Subcutaneous abdominal adipose tissue (tissue), 5 donors: ENCODE data around the gene BRMS1.
"Not testable (repeated sequence)": the region's sequence is repeated elsewhere in the genome, so short reads cannot be mapped to it uniquely, and the experiment has no call there.

ENCODE experiments used
- H3K27ac ChIP-seq: one replicate; pipeline ENCODE4 v1.7.0; 2013; ENCODE audit warnings: low read depth, mild to moderate bottlenecking, inconsistent platforms, low read length, moderate library complexity
- H3K27me3 ChIP-seq, 5 donors: one replicate each; pipeline ENCODE4 v1.7.0; 2013; ENCODE audit warnings: low read length in 5 of 5, inconsistent platforms in 1 of 5; ENCODE audit not compliant: control insufficient read depth in 5 of 5, insufficient read depth in 4 of 5
- H3K36me3 ChIP-seq, 5 donors: one replicate each; pipeline ENCODE4 v1.7.0; 2013; ENCODE audit warnings: low read length in 5 of 5; ENCODE audit not compliant: control insufficient read depth in 5 of 5, insufficient read depth in 5 of 5
- H3K4me1 ChIP-seq, 5 donors: one replicate each; pipeline ENCODE4 v1.7.0; 2013; ENCODE audit warnings: low read length in 5 of 5, mild to moderate bottlenecking in 3 of 5, moderate library complexity in 1 of 5; ENCODE audit not compliant: control insufficient read depth in 5 of 5, insufficient read depth in 5 of 5
- H3K4me3 ChIP-seq, 5 donors: one replicate each; pipeline ENCODE4 v1.7.0; 2013; ENCODE audit warnings: low read length in 5 of 5, low read depth in 1 of 5
- H3K9ac ChIP-seq, 5 donors: one replicate each; pipeline ENCODE4 v1.7.0; 2013; ENCODE audit warnings: low read length in 5 of 5, mild to moderate bottlenecking in 4 of 5, moderate library complexity in 3 of 5
- H3K9me3 ChIP-seq, 5 donors: one replicate each; pipeline ENCODE4 v1.7.0; 2013; ENCODE audit warnings: low read length in 5 of 5; ENCODE audit not compliant: control insufficient read depth in 5 of 5
- donor health status: healthy.
- donor health status: healthy.
- donor health status: healthy.
- donor health status: healthy.
- donor health status: healthy.

BRMS1 gene

DNA sequence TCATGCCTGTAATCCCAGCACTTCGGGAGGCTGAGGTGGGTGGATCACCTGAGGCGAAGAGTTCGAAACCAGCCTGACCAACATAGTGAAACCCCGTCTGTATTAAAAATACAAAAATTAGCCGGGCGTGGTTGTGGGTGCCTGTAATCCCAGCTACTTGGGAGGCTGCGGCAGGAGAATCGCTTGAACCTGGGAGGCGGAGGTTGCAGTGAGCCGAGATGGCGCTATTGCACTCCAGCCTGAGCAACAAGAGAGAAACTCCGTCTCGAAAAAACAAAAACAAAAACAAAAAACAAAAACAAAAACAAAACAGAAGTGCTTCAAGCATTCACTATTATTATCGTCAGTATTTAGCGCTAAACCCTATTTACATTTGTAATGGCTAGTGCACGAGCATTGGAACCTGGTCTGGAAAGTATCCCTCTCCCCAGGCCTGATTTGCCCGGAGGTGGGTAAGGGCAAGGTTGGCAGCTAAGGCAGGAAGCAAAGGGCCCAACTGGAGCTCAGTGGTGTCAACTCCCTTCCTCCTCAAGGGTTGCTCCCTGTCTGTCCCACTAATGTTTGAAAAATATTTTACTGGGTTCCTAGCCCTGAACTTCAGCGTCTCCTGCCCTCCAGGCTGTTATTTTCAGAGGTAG, 34.0 kb downstream of the BRMS1 start:
- not testable (repeated sequence) for H3K27ac ChIP-seq, H3K27me3 ChIP-seq, H3K9me3 ChIP-seq, H3K36me3 ChIP-seq, H3K4me3 ChIP-seq
- H3K9ac ChIP-seq = peak overlapping the region in 1 of 5 donors; percentile 14
- H3K4me1 ChIP-seq = peaks cover 3 to 42% (median 37%) of the 10 kb centered on the region in 5 donors

DNA sequence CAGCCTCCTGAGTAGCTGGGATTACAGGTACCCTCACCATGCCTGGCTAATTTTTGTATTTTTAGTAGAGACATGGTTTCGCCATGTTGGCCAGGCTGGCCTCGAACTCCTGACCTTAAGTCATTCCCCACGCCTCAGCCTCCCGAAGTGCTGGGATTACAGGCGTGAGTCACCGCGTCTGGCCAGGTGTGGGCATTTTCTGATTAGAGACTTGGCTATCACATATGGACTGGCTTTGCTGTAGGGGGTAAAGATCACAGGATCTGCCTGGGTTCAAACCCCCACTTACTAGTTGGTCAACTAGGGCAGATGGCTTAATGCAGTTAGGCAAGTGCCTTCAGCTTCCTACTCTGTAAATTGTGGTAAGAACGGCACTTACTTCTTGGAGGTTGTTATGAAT, 34.6 kb downstream of the BRMS1 start:
- H3K27me3 ChIP-seq = no peaks in the 10 kb centered on the region

DNA sequence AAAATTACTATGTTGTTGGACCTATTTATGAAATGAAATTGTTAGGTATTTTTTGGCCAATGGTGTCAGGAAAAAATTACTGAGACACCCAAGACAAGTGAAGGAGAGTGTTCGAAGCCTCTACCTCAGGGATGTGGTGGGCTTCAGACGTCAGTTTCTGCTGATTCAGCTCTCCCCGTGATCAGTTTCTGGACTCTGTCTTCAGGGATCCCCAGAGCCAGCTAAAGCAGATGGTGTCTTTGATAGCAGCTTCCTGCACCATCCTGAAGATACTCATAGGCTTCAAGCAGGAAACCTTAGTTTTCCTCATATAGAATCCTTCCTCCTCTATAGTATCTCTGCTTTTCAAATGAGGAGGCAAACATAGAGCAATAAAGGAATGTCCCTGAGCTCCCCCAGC, 35.4 kb downstream of the BRMS1 start:
- no peak overlapping the region for H3K4me3 ChIP-seq

More for the DNA sequence above, 34.6 kb downstream of the BRMS1 start:
- Histone ChIP-seq H3K9me3 (no peaks in the 10 kb centered on the region), H3K4me1 (peaks cover 3 to 36% (median 31%) of the 10 kb centered on the region in 5 donors), H3K36me3 (no peaks in the 10 kb centered on the region), H3K27ac (no peak overlapping the region), H3K4me3 (no peak overlapping the region), H3K9ac (no peak overlapping the region)

DNA sequence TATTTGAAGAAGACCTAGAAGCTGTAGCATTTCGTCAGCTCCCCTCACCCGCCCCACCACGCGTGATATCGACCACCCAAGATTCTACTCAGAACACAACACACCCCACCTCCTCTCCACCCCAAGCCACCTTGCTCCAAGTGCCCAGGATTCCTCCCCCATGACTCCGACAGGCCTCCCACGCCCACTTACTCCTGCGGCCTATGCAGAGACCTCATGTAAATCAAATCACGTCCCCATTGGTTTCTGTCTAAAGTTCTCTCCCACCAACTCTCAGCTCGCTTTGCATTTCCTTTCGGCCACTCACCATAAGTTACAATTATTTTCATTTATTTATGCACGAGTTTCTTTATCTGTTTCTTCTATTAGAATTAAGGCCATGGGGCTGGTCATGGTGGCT, 42.2 kb downstream of the BRMS1 start:
- Histone ChIP-seq H3K36me3 (no peaks in the 10 kb centered on the region), H3K9me3 (no peaks in the 10 kb centered on the region), H3K4me3 (no peak overlapping the region), H3K27ac (no peak overlapping the region), H3K4me1 (no peaks in the 10 kb centered on the region), H3K9ac (no peak overlapping the region), H3K27me3 (no peaks in the 10 kb centered on the region)

More for the DNA sequence above, 35.4 kb downstream of the BRMS1 start:
- H3K4me1 ChIP-seq = peaks cover 1 to 27% (median 23%) of the 10 kb centered on the region in 5 donors
- no peak overlapping the region for H3K9ac ChIP-seq
- no peaks in the 10 kb centered on the region for H3K9me3 ChIP-seq
- no peak overlapping the region for H3K27ac ChIP-seq
- H3K36me3 ChIP-seq = no peaks in the 10 kb centered on the region
- no peaks in the 10 kb centered on the region for H3K27me3 ChIP-seq

DNA sequence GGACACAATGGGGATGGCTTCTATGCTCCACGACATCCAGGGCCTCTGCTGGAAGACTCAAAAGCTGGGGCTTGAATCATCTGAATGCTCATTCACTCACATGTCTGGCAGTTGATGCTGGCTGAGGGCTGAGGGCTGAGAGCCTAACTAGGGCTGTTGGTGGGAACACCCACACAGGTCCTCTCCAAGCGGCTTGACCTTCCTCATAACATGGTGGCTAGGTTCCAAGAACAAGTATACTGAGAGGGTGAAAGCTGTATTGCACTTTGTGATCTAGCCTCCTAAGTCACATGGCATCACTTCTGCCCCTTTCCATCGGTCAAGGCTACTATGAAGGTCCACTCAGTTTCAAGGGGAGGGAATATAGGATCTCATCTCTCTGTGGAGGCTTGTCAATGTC, 45.7 kb downstream of the BRMS1 start:
- Histone ChIP-seq H3K27me3 (peaks cover 3 to 18% (median 9%) of the 10 kb centered on the region in 5 donors), H3K4me3 (no peak overlapping the region), H3K36me3 (no peaks in the 10 kb centered on the region), H3K9ac (no peak overlapping the region), H3K4me1 (no peaks in the 10 kb centered on the region), H3K9me3 (no peaks in the 10 kb centered on the region), H3K27ac (no peak overlapping the region)

DNA sequence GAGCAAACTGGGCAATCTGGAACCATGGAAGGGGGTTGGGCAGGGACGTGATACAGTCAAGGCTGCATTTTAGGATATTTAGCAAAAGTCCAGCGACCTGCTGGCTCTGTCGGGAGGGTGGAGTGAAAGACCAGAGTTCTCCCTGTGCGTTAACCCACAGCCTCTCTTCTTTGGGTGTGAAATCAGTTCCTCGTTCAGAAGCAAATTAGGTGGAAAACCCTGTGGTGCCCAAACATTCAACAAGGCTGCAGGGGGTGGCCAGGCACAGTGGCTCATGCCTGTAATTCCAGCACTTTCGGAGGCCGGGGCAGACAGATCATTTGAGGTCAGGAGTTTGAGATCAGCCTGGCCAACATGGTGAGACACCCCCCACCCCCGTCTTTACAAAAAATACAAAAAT, 47.3 kb downstream of the BRMS1 start:
- H3K27me3 ChIP-seq = peaks cover 17 to 33% (median 24%) of the 10 kb centered on the region in 5 donors
- no peaks in the 10 kb centered on the region for H3K4me1 ChIP-seq

DNA sequence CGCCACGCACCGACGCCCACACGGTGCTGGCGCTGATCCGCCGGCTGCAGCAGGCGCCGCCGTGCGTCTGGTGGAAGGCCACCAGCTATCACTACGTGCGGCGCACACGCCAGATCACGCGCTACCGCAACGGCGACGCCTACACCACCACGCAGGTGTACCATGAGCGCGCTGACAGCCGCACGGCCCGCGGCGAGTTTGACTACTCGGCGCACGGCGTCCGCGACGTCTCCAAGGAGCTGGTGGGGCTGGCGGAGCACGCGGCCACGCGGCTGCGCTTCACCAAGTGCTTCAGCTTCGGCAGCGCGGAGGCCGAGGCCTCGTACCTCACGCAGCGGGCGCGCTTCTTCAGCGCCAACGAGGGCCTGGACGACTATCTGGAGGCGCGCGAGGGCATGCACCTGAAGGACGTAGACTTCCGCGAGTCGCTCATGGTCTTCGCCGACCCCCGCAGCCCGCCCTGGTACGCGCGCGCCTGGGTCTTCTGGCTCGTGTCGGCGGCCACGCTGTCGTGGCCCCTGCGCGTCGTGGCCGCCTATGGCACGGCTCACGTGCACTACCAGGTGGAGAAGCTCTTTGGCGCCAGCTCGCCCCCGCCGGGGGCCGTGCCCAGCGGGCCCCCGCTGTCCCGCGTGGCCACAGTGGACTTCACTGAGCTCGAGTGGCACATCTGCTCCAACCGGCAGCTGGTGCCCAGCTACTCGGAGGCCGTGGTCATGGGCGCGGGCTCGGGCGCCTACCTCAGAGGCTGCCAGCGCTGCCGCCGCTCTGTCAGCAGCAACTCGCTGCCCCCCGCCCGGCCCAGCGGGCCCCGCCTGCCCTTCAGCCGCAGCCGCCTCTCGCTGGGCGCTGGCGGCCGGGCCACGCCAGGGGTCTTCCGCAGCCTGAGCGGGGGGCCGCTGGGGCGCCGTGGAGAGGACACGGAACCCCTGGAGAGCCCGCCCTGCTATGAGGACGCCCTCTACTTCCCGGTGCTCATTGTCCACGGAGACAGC, 50.0 kb downstream of the BRMS1 start:
- Histone ChIP-seq H3K27ac (no peak overlapping the region), H3K4me1 (peaks cover 0 to 14% (median 7%) of the 10 kb centered on the region in 5 donors), H3K4me3 (no peak overlapping the region), H3K36me3 (no peaks in the 10 kb centered on the region), H3K27me3 (peaks cover 27 to 46% (median 37%) of the 10 kb centered on the region in 5 donors), H3K9me3 (no peaks in the 10 kb centered on the region), H3K9ac (no peak overlapping the region)

More for the DNA sequence above, 47.3 kb downstream of the BRMS1 start:
- Histone ChIP-seq H3K9ac (no peak overlapping the region), H3K4me3 (no peak overlapping the region), H3K27ac (no peak overlapping the region), H3K9me3 (no peaks in the 10 kb centered on the region), H3K36me3 (no peaks in the 10 kb centered on the region)

DNA sequence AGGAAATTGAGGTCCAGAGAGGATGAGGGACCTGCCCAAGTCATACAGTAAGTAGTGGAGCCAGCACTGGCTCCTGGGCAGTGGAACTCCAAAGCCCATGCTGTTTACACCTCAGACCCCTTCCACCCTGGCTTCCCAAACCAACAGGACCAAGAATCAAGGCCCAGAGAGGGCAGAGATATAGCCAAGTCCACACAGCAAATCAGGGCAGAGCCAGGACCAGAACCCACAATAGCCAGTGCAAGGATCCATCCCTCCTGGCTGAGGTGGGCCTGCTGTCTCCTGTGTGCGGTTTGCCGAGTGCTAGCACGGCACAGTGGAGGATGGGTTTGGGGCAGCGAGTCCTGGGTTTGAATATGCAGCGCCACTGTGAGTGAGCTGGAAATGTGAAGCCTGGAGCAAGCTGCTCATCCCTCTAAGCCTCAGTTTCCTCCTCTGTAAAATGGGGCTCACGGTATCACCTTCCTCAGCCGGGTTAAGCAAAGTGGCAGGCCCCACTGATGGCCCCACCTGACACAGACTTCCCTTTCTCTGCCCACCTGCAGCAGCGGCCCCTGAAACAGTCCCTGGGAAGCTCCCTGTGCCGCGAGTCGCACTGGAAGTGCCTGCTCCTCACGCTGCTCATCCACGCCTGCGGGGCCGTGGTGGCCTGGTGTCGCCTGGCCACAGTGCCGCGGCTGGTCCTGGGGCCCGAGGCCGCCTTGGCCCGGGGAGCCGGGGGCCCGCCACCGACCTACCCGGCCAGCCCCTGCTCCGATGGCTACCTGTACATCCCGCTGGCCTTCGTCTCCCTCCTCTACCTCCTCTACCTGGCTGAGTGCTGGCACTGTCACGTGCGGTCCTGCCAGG, 50.9 kb downstream of the BRMS1 start:
- Histone ChIP-seq H3K4me1 (peaks cover 2 to 22% (median 14%) of the 10 kb centered on the region in 5 donors), H3K27me3 (peaks cover 27 to 46% (median 37%) of the 10 kb centered on the region in 5 donors), H3K36me3 (no peaks in the 10 kb centered on the region), H3K4me3 (no peak overlapping the region), H3K9me3 (no peaks in the 10 kb centered on the region), H3K9ac (no peak overlapping the region), H3K27ac (no peak overlapping the region)

DNA sequence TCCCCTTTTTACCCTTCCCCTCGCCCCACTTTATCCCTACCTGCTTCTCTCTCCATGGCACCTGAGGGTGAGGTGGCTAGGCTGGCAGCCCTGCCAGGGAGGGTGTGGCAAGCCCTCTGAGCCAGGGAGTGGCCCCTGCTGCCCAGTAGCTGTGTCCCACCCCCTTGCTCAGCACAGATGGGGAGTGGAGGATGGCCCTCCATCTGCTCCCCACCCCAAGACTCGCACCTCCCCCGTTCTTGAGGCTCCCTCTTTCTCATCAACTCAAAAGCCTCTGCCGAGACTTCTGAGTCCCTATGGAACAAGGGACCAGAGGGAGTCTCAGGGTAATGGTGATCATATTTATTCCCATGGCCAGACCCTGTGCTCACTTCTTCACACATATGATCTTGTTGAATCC, 51.6 kb downstream of the BRMS1 start:
- no peak overlapping the region for H3K27ac ChIP-seq
- no peak overlapping the region for H3K4me3 ChIP-seq
- no peaks in the 10 kb centered on the region for H3K36me3 ChIP-seq
- peaks cover 27 to 46% (median 37%) of the 10 kb centered on the region in 5 donors for H3K27me3 ChIP-seq
- no peaks in the 10 kb centered on the region for H3K9me3 ChIP-seq
- H3K9ac ChIP-seq = no peak overlapping the region
- H3K4me1 ChIP-seq = peaks cover 2 to 25% (median 17%) of the 10 kb centered on the region in 5 donors
